Eye (tissue), 1 donor: ENCODE data around the gene BABAM2.

Experiments
- DNase-seq: peaks from one replicate; pipeline ENCODE4 v3.0.0-alpha.2; 2015

The BABAM2 gene

DNA sequence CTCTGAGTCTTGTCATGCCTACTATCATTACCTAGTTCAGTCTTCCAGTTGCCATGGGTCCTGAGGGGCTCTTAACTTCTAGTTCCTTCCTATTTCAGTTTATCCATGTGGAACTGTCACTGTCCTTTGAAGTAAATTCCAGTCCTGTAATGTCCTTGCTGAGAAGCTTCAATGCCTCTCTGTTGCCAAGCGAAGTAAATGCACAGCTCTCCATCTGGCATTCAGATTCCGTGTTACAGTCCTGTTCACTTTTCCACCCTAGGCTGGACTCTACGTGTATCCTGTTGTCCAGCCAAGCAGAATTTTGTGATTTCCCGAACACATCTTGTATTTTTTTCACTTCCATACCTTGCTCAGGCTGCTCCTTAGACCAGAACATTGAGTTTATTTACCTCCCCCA, 245.3 kb downstream of the BABAM2 start:
- DNase-seq, result no peak

GRCh38 chr2:28136556-28136955, 246.0 kb downstream of the BABAM2 start:
- no peak for DNase-seq

GRCh38 chr2:28137221-28137620, 246.7 kb downstream of the BABAM2 start:
- peak; percentile 67 for DNase-seq

DNA sequence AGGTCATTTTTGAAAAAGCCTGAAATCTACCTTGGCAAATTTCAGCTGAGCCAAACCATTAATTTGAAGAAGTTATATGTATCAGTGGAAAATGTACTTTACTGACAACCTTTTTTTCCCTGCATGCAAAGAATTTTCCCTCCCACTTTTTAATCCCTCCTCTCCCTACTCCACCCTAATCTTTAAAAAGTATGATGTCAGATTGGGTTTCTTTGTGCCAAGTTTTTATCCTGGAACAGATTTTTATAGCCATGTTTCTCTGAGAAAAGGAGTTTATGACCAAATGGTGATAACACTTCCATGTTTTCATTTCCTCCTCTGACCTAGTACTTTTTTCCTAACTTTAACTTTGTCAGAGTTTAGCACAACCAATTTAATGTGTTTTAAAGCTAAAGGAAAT, 251.9 kb downstream of the BABAM2 start:
- no peak for DNase-seq

DNA sequence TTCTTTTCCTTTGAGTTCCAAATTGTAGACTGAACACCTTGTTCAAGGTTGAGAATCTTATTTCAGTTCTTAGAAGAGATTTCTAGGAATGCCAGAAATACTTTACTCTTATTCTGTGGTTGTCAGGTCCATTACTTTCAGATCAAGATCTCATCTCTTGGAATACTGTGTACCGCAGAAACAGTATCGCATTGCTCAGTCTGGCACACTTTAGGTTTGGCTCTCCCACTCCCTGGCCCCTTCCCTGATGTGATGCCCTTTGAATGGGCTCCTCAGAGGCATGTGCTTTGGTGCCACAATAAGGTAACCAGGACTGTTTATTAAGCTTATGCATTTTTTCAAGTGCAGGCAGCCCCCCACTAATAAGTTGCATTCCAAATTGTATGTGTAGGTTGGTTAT, 257.5 kb downstream of the BABAM2 start:
- DNase-seq, result no peak

DNA sequence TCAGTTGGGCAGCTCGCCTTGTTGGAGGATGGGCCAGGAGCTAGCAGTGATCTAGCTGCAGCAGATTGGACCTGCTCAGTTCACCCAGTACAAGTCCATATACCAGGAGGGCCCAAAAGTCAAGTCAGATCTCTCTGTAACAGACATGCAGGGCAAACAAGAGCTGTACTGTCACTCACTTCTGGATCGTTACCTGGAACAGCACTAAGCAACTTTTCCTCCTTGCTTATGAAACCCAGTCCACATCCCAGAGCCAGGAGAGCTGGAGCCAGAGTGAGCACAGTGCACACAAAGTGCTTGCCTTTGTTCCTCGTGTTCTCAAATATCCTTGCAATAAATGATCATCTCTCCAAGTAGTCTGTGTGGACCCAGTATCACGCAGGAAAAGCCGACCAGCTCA, 258.0 kb downstream of the BABAM2 start:
- no peak for DNase-seq

GRCh38 chr2:28150236-28150915, 259.8 kb downstream of the BABAM2 start:
- no peak for DNase-seq

- no peak for DNase-seq
Observed at GRCh38 chr2:28150994-28151393, 260.5 kb downstream of the BABAM2 start.

DNA sequence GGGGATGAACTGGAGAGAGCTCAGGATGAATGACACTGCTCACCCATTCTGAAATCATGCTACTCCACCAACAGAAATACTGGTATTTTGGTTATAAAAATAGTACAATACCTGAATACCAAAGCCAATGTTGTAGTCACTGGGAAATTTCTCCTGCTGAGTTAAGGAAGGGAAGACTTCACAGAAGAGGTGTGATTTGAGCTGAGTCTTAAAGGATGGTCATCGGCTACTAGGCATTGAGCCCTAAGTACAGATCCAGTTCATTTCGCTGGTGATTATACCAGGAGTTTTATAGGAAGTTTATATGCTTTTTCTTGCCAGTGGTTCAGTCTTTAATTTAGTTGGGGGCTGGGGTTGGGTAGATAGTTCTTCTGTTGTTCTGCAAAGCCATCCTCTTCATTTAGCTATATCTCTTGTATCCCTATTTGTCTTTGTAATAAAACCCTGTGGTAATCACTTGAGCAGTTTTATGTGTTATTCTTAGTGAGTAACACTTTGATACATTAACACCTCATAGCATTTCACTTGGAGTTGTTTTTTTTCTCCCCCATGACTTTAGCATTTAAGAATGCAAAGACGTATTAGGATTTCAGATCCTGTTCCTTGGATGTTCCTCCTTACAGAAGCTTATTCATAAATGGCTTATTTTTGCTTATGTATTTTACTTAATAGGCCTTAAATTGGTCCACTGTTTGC, 262.2 kb downstream of the BABAM2 start:
- DNase-seq, result no peak

DNA sequence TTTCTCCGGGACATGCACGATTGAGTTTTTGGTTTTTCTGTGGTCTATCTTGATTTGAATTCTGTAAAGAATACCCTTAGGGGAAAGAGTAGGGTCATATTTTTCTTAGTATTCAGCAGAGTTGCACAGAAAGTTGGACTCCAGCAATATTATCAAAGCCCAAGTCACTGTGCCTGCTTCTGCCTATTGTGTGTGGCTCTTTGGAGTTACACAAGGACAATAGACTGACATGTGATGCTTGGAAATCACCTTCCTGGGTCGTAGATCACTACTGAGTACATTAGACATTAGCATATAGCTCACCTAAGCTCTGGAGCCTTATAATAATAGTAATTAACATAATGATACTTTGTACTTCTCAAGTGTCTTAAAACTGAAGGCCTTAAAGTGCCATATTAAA, 263.3 kb downstream of the BABAM2 start:
- no peak for DNase-seq

DNA sequence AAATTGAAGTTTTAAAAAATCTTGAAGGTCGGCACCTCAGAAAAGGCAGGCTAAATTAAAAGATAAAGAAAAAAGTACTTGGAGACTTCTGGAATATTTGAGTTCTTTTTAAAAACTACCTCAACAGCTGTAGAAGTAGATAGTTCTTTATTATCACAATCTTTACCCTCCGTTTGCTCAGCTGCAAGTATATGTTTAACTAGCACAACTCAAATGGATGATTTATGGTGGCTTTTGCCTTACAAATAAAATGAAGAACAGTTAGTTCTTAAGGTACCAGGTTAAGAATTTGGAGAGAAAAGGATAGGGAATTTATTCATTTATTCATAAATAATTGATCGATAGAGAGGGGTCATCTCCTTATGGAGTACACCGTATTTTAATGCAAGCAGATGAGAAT, 264.6 kb downstream of the BABAM2 start:
- DNase-seq, result no peak

GRCh38 chr2:28155627-28156026, 265.1 kb downstream of the BABAM2 start:
- DNase-seq, result peak; percentile 8

GRCh38 chr2:28158791-28159190, 268.3 kb downstream of the BABAM2 start:
- DNase-seq, result no peak

GRCh38 chr2:28160986-28161425, 270.5 kb downstream of the BABAM2 start:
- DNase-seq, result no peak

GRCh38 chr2:28161466-28161865, 270.9 kb downstream of the BABAM2 start:
- no peak for DNase-seq

DNA sequence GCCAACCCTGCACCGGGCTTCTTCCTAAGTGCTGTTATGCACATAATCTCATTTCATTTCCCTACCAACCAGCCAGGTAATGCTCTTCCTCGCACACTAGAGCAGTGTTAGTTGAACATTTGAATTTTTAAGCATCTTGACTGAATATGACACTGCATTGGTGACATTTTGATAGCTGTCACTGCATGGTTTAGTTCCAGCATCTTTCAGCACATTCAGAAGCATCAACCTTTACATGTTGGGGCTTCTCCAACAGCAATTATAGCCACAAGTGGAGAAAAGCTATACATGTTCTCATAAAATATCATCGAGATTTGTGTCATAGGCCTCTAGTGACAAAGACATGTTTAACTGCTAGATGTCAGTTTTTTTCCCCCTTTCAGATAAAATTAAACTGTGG, 272.0 kb downstream of the BABAM2 start:
- DNase-seq, result no peak

DNA sequence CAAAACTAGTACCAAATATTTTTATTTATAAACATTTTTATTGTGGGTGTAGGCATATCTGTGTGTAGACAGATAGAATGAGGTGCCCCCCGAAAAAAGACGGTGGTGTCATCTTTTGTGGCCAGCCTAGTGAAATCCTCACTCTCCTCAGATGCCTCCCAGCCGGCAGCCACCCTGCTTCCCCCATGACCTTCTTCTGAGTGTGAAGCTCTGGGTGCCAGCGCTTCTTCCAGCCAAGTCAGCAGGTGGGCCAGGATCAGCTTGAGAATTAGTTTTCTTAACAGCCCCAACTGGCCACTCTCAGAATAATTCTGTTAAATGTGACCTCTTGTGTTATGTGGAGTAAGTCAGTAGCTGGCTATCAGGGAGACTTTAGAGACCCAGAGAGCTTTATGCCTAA, 272.5 kb downstream of the BABAM2 start:
- no peak for DNase-seq

GRCh38 chr2:28163627-28164279, 273.2 kb downstream of the BABAM2 start:
- DNase-seq, result no peak

DNA sequence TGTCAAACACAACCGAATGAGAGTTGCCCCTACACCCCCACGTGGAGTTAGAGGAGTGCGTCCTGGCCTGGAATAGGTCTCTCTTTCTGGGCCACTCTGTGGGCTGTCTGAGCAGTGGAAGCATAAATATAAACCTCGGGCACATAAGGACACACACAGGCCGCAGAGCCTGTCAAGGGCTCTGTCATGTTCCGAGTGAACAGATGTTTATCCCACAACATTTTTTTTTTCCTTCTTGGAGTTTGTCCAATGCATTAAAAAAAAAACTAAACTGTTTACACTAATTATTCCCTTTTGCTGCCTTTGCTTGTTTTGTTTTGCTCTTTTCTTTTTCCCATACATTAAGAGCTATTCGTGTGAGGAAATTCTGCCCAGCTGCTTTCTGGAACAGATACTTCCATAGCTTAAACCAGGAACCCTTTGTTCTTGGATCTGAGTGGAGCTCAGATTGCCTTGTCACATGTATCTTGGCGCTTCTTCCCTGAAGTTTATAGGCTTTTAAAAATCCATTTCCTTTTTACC, 273.8 kb downstream of the BABAM2 start:
- peak; percentile 67 for DNase-seq

GRCh38 chr2:28165087-28165635, 274.6 kb downstream of the BABAM2 start:
- DNase-seq, result peak; percentile 5

- DNase-seq, result no peak
Observed at GRCh38 chr2:28166956-28167355, 276.4 kb downstream of the BABAM2 start.

GRCh38 chr2:28168376-28168775, 277.8 kb downstream of the BABAM2 start:
- DNase-seq, result no peak

DNA sequence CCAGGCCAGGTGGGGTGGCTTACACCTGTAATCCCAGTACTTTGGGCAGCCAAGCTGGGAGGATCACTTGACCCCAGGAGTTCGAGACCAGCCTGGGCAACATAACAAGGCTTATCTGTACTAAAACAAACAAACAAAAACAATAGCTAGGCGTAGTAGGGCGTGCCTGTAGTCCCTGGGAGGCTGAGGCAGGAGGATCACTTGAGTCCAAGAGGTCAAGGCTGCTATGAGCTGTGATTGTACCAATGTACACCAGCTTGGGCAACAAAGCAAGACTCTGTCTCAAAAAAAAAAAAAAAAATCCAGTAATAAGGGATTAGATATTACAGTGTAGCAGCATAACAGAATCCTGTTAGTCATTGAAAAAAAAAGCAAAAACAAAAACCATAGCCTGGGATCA, 279.0 kb downstream of the BABAM2 start:
- DNase-seq, result no peak
